IPS DF 19.7 (cell line): ENCODE measurements around the gene CACNA1C.

Experiments
- DNase-seq: peaks from one replicate; pipeline ENCODE4 v3.0.0-alpha.2; 2013; ENCODE audit warnings: low read depth, low spot score

CACNA1C gene

DNA sequence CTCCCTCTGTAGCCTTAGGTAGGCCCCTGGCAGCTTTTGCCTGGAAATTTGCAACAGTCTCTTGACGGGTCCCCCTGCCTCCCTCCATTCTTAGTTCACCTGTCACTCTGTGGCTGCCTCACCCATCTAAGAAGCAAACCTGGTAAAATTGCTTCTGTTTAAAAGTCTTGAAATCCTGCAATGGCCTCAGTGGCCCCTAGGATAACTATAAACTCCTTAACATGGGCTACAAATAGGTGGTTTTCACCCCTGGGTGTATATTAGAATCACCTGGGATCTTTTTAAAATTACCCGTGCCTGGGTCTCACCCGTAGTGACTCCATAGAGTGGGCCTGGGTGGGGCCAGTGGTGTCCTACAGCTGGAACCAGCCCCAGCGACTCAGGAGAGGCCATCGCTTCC is 332.7 kb downstream of the CACNA1C start:
- DNase-seq: no peak

DNA sequence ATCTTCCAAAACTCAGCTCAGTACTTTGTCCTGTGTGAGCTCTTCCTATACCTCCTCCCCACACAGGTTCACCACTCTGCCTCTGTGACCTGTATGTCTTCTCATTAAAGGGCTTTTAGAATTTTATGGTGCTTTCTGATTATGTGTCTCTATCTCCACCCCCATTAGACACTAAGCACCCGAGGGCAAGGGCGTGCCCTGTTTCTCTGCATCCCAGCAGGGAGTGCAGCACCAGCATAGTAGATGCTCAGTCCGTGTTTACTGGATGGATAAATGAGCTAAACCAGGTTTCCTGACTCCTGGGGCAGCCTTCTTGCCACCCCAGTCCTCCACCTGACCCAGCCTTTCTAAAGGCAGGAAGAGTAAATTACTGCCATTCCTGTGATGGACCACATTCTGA is 333.8 kb downstream of the CACNA1C start:
- DNase-seq: no peak

DNA sequence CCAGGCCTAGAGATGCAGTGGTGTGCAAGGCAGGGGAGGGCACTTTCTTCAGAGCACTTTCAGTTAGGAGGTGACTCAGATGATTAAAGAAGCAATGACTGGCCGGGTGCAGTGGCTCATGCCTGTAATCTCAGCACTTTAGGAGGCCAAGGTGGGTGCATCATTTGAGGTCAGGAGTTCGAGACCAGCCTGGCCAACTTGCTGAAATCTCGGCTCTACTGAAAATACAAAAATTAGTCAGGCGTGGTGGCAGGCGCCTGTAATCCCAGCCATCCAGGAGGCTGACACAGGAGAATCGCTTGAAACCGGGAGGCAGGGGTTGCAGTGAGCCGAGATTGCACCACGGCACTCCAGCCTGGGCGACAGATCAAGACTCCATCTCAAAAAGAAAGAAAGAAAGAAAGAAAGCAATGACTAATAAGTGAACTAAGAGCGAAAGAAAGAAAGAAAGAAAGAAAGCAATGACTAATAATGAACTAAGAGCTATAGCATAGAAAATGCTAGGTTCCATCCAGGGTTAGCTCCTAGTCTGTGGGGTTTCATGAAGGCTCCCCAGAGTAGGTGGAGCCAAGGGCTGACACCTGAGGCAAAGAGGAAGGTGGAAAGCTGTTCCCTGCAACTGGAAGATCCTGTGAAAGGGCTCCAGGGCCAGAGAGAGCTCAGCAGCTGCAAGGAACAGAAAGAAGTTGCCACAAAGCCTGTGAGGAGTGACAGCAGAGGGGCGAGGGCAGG is 334.5 kb downstream of the CACNA1C start:
- DNase-seq: no peak

DNA sequence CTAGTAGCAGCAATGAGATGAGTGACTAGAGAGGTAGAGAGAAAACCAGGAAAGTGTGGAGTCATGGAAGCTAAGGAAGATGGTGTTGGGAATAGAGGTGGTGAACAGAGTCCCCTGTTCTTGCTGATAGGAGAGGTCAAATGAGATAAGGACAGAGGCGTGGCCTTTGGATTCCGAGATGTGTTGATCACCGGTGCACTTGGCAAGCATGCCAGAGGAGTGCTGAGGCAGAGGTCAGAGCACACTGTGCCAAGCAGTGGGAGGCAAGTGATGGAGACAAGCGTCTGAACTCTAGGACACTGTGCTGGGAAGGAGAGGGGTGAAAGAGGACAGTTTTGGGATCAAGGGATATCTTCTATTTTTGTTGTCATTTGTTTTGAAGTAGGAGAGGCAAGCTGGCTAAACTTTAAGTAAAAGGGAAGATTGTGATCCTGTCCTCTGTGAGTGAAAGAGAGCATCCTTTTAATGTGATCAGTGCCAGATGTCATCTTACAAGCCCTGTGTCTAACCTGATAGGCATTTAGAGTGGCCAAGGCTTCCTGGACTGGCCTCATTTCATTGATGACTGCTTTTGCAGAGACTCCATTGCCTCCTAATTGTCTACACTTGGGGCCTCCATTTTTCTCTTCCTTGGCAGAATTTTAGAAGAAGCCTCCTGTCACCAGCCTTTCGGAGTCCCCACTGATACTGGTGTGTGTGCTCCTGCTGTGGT is 336.4 kb downstream of the CACNA1C start:
- no peak for DNase-seq

DNA sequence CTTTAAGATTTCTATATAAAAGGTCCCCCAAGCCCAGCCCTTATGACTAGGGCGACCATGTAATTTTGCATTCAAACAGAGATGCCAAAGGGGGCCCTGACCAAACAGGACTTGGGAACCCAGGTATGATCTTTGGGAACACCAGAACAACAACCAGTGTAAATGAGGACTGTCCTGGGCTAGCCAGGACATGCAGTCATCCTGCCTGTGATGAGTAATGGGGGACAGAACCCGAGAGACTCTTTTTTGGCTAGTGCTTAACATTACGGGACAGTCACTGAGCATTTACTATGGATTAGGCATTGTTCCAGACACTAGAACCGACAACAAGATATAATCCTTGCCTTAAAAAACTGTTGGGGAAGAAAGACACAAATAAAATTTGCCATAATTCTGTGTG is 337.3 kb downstream of the CACNA1C start:
- DNase-seq: no peak

DNA sequence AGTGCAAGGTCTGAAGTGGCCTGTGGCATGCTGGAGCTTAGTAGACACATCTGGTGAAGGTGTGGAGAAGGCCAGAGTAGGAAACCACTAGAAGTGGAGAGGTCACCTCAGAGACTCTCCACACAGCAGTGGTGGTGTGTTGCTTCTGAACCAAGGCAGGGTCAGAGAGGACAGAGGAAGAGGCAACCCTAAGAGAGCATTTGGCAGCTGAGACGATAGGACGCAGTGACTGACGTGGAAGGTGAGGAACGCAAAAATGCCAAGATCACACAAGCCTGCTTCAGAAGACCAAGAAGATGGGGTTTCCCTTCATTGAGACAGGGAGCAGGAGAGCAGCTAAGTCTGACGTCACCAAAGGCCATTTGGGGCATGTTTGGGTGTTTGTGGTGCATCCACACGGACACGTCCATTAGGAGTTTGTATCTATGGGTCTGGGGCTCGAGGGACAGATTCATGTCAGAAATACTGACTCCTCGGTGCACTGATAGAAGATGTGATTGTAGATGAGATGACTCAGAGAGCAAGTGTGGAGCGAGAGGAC is 338.1 kb downstream of the CACNA1C start:
- no peak for DNase-seq

DNA sequence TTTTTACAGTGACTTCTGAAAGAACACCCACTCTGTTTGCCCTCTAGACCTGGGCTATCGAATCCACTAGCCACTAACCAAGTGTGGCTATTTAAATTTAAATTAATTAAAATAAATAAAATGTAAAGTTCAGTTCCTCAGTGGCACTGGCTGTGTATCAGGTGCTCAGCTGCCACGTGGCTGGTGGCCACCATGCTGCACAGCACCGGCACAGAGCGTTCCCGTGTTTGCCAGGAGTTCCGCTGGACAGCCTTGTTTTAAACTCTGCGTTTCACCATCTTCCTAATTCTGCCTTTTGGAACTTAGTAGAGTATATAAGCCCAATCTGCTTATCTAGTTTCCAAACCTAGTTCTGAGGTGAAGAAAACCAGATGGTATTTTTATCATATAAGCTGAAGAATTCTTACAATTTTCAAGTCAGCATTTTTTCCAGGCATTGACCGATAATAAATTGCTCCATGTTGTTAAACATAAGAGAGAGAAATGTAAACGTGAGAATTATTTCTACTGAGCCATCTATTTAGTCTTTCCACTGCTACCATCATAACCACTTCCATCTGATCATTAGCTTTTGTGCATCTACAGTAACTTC is 339.0 kb downstream of the CACNA1C start:
- DNase-seq: no peak

DNA sequence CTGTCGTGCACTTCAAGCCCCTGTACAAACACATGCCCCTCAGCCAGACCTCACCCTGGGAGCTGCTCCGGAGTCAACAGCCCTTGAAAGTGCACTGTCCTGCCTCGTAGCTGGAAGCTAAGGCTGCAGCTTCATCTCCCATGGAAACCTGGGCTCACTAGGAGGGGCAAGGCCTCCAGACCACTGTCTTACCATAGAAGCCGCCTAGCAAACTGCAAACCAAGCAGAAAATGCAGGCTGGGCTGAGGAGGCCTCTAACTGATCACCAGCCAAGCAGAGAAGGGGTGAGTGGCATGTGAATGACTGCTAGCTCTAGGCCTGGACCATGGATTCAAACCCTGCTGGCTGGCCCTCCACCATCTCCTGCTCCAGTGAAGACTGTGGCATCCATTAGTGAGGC is 340.2 kb downstream of the CACNA1C start:
- DNase-seq: no peak

DNA sequence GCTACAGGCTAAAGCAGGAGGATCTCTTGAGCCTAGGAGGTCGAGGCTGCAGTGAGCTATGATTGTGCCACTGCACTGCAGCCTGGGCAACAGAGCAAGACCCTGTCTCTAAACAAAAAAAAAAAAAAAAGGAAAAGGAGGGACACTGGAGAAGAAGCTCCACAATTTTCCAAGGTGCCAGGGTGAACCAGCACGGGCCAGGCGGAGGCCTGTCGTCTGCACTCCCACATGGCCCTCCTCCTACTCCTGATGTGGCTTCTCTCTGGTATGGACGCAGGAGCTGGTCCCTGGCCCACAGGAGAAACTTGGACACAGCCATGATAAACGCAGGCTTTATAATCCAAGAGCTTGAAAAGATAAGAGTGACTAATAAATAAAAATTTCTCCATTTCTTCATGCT is 341.2 kb downstream of the CACNA1C start:
- no peak for DNase-seq

DNA sequence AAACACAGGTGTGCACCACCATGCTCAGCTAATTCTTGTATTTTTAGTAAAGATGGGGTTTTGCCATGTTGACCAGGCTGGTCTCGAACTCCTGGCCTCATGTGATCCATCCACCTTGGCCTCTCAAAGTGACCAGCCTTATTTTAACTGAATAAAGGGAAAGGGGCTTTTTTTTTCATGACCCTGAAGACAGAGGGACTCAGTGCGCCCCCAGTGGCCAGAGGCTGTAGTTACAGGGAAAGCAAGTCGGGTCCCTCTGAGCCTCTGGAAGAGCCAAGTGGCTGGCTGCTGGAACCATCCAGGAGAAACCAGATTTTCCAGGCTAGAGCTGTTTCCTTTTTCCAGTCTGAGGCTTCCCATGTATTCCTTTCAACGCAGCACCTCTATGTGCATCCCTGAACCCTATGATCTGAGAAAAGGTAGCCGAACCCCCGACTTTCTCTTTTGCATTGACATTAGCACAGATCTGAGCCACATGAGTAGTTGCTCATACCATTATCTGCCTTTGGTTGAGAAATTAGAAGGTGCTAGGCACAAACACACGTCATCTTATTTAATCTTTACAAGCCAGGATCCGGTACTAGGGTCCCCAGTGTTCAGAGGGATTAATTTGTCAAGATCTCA is 342.7 kb downstream of the CACNA1C start:
- peak; percentile 25 for DNase-seq

DNA sequence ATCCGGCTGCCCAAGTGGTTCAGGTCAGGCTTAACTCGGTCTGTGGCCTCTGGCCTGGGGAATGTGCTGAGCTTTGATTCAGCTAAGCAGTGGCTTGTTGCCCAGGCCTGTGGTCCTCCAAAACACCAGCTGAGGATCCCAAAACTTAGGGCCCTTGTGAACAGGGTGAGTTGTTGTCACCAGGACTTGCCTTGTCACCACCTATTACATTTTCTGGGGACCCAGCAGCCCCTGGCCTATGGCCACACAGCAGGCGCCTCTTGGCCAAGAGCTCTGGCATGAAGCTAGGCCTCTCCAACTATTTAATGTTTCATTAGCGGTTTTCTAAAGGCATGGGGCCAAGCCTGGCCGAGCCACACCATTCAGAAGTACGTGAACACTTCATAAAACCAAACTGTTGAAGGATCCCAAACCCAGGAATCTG is 343.7 kb downstream of the CACNA1C start:
- DNase-seq: no peak

DNA sequence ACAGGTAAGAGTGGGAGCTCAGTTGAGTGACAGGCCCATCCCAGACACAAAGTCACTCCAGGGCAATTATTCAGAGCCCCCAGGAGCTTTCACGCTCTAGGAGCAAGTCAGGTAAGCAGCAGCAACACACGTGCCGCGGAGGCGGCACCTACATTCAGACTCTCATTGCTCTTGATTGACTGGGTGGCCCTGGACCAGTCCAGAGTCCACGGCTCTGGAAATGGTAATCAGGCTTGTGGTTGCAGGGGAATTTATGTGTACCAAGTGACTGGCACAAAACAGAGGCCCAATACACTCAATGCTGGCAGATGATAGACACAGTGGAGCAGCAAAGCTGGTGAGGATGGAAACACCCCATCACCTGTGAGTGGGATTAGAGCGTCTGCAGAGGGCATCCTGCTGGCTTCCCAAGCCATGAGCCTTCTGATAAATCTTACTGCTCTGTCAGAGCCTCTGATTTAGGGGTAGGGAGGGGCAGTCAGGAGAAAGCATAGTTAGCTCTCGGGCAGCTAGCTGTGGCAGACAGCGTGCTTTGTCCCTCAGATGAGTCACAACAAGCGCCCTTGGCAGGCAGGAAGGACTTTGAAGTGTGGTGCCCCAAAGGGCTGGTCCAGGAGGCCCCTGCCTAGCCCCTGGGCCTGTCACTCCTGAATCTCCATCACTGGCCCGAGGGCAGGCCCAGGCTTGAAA is 344.7 kb downstream of the CACNA1C start:
- no peak for DNase-seq

DNA sequence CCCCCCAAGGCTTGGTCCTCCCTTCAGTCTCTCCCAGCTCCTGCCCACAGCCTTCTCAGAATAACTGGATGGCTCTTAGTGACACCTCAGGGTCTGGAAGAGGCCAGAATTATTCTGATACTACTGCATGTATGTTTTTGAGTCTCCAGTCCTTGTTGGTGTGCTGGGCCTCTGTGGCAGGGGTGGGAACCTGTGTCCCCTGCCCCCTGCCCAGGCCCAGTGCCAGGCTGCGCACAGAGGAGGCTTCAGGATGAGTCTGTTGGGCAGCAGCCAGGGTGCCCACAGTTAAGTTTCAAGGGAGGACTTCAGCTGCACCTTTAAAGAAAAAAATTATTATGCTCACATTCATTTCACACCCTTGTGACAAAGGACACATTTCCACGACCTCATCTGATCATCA is 348.3 kb downstream of the CACNA1C start:
- DNase-seq: no peak

DNA sequence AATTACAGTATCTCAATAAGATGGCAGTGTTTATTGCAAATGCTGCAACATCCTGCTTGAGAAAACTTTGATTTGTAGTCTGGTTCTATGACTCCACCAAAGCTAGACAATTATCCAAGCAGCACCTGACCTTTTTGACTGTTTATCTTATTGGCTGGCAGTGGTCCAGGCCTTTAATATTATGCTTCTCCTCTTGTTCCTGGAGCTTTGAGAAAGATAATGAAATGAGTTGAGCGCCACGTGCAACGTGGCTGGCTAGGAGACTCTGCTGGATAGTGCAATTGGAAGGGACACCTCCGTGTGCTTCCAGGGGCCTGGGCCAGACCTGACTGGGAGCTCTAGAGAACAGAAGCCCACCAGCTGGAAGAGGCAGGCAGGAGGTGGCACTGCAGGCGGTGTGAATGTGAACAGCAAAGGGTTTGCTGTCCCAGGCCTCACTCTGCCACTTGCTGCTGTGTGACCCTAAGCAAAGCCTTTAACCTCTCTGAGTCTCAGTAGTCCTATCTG is 349.3 kb downstream of the CACNA1C start:
- no peak for DNase-seq

DNA sequence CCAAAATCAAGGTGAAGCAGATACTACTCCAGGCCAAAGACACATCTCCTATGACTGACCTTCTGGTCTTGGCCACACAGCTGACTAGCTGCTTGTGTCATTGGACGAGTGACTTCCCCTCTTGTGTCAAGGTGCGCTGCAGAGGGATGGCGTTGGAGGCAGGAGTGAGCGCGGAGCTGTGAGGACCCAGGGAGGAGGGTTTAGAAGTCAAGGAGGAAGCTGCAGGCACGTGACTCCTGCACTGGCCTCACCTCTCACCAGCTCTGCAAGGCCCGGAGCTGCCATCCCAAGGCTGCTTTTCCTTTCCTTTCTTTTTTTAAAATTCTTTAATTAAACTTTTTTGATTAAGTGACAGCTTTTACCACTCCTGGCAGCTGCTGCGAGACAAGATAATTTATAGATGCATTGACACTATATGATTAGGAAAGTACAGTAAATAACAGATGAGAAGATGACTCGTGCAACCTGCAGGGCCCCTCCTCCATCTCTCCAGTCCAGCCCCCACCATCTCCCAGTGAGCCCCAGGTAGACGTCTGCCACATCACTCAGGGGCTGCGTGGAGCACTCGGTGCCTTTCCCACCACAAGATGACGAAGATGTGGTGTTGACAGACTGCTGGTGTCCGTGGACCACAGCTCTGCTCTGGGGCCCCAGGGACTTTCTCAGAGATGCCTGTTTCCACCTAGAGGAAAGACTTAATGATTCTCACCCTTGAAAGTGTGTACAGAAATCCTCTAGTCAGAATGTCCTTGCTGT is 350.6 kb downstream of the CACNA1C start:
- no peak for DNase-seq

DNA sequence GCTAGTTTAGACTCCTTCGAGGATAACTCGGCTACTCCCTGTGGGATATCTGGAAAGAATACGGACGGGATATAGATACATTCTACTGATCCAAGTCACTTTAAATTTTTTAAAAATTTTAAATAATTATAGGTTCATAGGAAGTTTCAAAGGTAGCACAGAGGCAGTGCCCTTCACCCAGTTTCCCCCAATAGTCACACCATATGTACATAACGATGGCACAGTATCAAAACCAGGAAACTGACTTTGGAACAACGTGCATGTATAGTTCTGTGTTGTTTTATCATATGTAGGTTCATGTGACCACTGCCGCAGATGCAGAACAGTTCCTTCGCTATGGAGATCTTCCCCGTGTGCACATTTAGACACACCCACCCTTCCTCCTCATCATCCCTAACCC is 352.3 kb downstream of the CACNA1C start:
- DNase-seq: no peak

DNA sequence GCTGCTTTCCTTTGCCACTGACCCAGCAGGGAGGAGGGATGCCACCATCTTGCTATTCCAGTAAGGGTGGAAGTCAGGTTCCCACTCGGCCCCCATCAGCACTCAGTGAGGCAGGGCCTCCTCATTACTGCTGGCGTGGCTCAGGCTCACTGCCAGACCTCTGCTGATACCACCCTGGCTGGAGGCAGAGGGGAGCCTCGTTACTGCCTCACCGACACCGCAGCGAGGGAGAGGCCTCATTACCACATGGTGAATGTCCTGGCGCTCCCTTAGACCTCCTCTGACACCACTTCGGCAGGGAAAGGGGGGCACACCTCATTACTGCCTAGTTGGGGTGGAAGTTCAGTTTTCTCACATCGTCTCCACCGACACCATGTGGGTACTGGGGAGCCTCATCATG is 354.1 kb downstream of the CACNA1C start:
- DNase-seq: no peak

DNA sequence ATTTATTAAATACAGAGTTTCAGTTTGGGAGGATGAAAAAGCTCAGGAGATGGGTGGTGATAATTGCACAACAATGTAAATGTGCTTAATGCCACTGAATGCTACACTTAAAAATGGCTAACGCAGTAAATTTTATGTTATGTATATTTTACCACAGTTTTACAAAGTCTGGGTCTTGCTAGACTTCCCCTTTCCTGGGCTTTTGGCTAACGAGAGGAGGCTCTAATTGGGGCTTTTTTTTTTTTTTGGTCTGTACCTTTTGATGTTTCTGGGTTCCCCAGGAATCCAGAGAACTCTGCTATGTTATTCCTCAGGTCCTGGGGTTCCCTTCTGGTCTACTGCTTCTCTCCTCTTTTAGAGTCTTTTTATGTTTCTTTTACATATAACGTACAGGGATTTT is 355.5 kb downstream of the CACNA1C start:
- no peak for DNase-seq

DNA sequence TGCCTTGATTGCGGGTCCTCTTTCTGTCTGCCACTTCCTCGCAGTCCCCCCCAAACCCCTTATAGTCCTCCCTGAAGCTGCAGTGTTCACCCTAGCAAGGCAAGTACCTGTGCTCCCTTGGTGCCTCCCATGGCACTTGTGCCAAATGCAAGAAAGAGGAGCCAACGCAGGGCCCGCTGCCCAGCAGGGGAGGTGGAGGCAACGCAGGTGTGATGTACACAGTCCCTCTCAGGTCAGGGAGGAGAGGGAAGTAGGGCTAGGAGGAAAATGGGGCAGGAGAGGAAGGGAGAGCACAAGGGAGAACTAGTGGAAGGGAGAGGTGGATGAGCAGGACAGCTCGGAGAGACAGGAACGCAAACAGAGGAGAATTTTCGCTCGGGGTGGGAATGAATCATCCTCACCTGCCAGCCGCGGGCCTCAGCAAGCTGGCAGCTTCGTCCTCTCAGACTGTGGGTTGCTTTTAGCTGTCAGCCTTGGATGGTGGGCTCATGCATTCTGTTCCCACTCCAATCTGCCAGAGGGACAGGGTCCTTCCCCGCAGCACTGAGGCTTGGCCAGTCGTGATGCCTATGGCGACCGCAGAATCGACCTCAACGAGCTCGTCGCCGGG is 357.0 kb downstream of the CACNA1C start:
- DNase-seq: no peak

DNA sequence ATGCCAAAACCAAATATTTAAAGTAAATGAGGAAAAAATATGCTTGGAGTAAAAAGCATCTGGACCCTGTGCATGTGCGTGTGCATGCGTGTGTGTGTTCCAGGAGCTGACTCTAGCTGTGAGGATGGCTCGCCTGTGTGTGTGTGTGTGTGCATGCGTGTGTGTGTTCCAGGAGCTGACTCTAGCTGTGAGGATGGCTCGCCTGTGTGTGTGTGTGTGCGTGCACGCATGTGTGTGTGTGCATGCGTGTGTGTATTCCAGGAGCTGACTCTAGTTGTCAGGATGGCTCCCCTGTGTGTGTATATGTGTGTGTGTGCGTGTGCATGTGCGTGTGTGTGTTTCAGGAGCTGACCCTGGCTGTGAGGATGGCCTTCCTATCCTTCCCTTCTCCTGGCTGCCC is 357.7 kb downstream of the CACNA1C start:
- DNase-seq: no peak
